Neural progenitor cell (in vitro differentiated cells): ENCODE results near the gene PLPPR3.

Source experiments
- EZH2 ChIP-seq: fragments of 200-600 bp; sonication (generic); IDR thresholded peaks from 2 replicates; pipeline ENCODE4 v1.6.1; 2017; ENCODE audit warnings: antibody characterized with exemption, mild to moderate bottlenecking, moderate library complexity
- EZH2phosphoT487 ChIP-seq: fragments of 200-600 bp; sonication (generic); IDR thresholded peaks from 2 replicates; pipeline ENCODE4 v1.6.1; 2017; ENCODE audit warnings: antibody characterized with exemption
- TF ChIP-seq, protein P1 (sequence below): fragments of 200-600 bp; sonication (generic); IDR thresholded peaks from 2 replicates; pipeline ENCODE4 v1.5.1; 2017; ENCODE audit warnings: antibody characterized with exemption, mild to moderate bottlenecking

DNA sequence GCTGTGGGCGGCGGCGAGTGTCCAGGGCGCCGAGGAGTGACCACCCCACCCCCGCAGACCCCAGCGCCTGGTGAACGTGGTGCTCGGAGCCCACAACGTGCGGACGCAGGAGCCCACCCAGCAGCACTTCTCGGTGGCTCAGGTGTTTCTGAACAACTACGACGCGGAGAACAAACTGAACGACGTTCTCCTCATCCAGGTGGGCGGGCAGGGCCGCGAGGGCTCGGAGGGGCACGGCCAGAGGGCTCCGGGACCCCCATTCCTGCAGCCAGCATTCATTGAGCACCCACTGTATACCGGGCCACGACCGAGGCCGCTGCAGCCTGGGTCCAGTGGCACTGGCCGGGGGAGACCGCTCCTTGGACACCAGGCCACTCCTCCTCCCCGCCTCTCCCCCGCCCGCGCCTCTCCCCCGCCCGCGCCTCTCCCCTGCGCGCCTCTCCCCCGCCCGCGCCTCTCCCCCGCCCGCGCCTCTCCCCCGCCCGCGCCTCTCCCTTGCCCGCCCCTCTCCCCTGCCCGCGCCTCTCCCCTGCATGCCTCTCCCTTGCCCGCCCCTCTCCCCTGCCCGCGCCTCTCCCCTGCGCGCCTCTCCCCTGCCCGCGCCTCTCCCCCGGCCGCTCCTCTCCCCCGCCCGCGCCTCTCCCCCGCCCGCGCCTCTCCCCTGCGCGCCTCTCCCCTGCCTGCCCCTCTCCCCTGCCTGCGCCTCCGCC is 22.2 kb upstream of the PLPPR3 start:
- no peak for TF ChIP-seq EZH2phosphoT487
- peak; percentile 36 for TF ChIP-seq EZH2
- TF ChIP-seq, protein P1, sequence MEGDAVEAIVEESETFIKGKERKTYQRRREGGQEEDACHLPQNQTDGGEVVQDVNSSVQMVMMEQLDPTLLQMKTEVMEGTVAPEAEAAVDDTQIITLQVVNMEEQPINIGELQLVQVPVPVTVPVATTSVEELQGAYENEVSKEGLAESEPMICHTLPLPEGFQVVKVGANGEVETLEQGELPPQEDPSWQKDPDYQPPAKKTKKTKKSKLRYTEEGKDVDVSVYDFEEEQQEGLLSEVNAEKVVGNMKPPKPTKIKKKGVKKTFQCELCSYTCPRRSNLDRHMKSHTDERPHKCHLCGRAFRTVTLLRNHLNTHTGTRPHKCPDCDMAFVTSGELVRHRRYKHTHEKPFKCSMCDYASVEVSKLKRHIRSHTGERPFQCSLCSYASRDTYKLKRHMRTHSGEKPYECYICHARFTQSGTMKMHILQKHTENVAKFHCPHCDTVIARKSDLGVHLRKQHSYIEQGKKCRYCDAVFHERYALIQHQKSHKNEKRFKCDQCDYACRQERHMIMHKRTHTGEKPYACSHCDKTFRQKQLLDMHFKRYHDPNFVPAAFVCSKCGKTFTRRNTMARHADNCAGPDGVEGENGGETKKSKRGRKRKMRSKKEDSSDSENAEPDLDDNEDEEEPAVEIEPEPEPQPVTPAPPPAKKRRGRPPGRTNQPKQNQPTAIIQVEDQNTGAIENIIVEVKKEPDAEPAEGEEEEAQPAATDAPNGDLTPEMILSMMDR: no peak
